CD4-positive, alpha-beta T cell (primary cell): ENCODE measurements around the gene XPO1. TPM values are rescaled to one million over a fixed set of nuclear protein-coding genes. Genes with fewer than 3 reads are reported as not detected.

ENCODE experiments used
- ATAC-seq: fragments of 200-7000 bp; cut with Tn5 transposase; one replicate; pipeline ENCODE4 v1.10.0; 2022; ENCODE audit warnings: mild to moderate bottlenecking; ENCODE audit not compliant: poor library complexity
- CTCF ChIA-PET: fragments of 350-600 bp; sonication (Branson Sonifier 250); formaldehyde crosslinking; loops from one replicate; lab custom pipeline; 2021; ENCODE audit warnings: antibody characterized with exemption, inconsistent platforms; lab: Charles Lee
- POLR2A ChIA-PET: fragments of 350-600 bp; sonication (Branson Sonifier 250); formaldehyde crosslinking; loops from one replicate; lab custom pipeline; 2021; ENCODE audit warnings: antibody characterized with exemption, inconsistent platforms; lab: Charles Lee
- DNase-seq, 14 experiments: peaks; one replicate each; pipeline ENCODE4 v3.0.0-alpha.2; 2013 to 2020; ENCODE audit warnings: mixed read lengths in 2 of 14
- H3K27ac ChIP-seq, 2 donors: one replicate each; pipeline versions ENCODE4 v1.5.1 to v1.7.0; 2013; ENCODE audit warnings: low read length in 2 of 2, low read depth in 1 of 2, mild to moderate bottlenecking in 1 of 2
- H3K27me3 ChIP-seq, 2 experiments: 1 replicate in 1 of 2; 2 replicates in 1 of 2; pipeline versions ENCODE4 v1.6.1 to v1.7.0; 2013; ENCODE audit warnings: low read length in 2 of 2, control low read depth in 1 of 2, mild to moderate bottlenecking in 1 of 2, moderate library complexity in 1 of 2; ENCODE audit not compliant: insufficient read depth in 2 of 2, control insufficient read depth in 1 of 2
- H3K36me3 ChIP-seq: one replicate; pipeline ENCODE4 v1.6.1; 2013; ENCODE audit warnings: low read length, control low read depth; ENCODE audit not compliant: insufficient read depth
- H3K4me1 ChIP-seq: one replicate; pipeline ENCODE4 v1.6.1; 2013; ENCODE audit warnings: low read length, control low read depth; ENCODE audit not compliant: insufficient read depth
- H3K4me3 ChIP-seq: one replicate; pipeline ENCODE4 v1.5.1; 2013; ENCODE audit warnings: mild to moderate bottlenecking, low read length, moderate library complexity
- H3K9me3 ChIP-seq, 2 experiments: 1 replicate in 1 of 2; 2 replicates in 1 of 2; pipeline versions ENCODE4 v1.6.1 to v1.7.0; 2013; ENCODE audit warnings: low read length in 2 of 2, mild to moderate bottlenecking in 2 of 2, control low read depth in 1 of 2, moderate library complexity in 1 of 2; ENCODE audit not compliant: control insufficient read depth in 1 of 2, insufficient read depth in 1 of 2
- H3K27ac Mint-ChIP-seq: one replicate; pipeline ENCODE4 v1.8.0; 2020; ENCODE audit warnings: mixed read lengths
- H3K27me3 Mint-ChIP-seq: one replicate; pipeline ENCODE4 v1.8.0; 2021; ENCODE audit warnings: mixed read lengths
- H3K36me3 Mint-ChIP-seq: one replicate; pipeline ENCODE4 v1.8.0; 2021; ENCODE audit warnings: low read depth, mixed read lengths
- H3K4me1 Mint-ChIP-seq: one replicate; pipeline ENCODE4 v1.8.0; 2021; ENCODE audit warnings: low read depth, mixed read lengths
- H3K4me3 Mint-ChIP-seq: one replicate; pipeline ENCODE4 v1.8.0; 2020; ENCODE audit warnings: mild to moderate bottlenecking, mixed read lengths
- H3K9me3 Mint-ChIP-seq: one replicate; pipeline ENCODE4 v1.8.0; 2020; ENCODE audit warnings: mixed read lengths
- CTCF ChIP-seq: fragments of 200-600 bp; IDR thresholded peaks from one replicate; pipeline ENCODE4 v1.8.0; 2022; ENCODE audit warnings: antibody characterized with exemption, mild to moderate bottlenecking
- intact Hi-C, 2 experiments: fragments of 100-400 bp; cut with DNase I in 1 of 2; cut with micrococcal nuclease in 1 of 2; formaldehyde crosslinking; loops; one replicate each; pipeline versions ENCODE4 v1.15.1 to v1.9.0; 2023 to 2025; cut with DNase I, micrococcal nuclease
- total RNA-seq, 174 experiments: library from RNA in 2 of 174; stranded (reverse) in 2 of 174; gene quantifications; one replicate each; pipeline ENCODE4 v1.2.3 and lab custom pipeline; 2021 to 2026

Gene XPO1
- total RNA-seq, 2 experiments from 2014 or later = 111 to 118 TPM

GRCh38 chr2:61536572-61537276, 1.4 kb downstream of the XPO1 start:
- Mint-ChIP-seq H3K4me3 (peak overlapping the region; percentile 95), H3K36me3 (peaks cover 24% of the 10 kb centered on the region), H3K27me3 (no peaks in the 10 kb centered on the region), H3K4me1 (peaks cover 36% of the 10 kb centered on the region), H3K9me3 (no peaks in the 10 kb centered on the region), H3K27ac (peak overlapping the region; percentile 97)
- ChIA-PET POLR2A (interaction anchor here (1.6 to 3.3 kb wide), 8 partner anchors 9 to 659 kb away, joined by 3 to 53 read pairs (median 15); partner anchors contain the start of genes B3GNT2, FAM161A and USP34), CTCF (interaction anchor here (3.7 kb wide), 1 partner anchor 110 kb away, joined by 13 read pairs; no protein-coding TSS in a partner anchor)
- DNase-seq (peak; percentile 70 to 95 (median 78)), ATAC-seq (peak; percentile 56)
- Histone ChIP-seq H3K9me3 (no peaks in the 10 kb centered on the region), H3K27ac (peak overlapping the region; percentile 79 to 98), H3K4me1 (peaks cover 20% of the 10 kb centered on the region), H3K27me3 (no peaks in the 10 kb centered on the region), H3K4me3 (peak overlapping the region; percentile 85), H3K36me3 (peaks cover 6% of the 10 kb centered on the region)
- intact Hi-C loops = loop anchor here (5.0 to 10.0 kb wide), 7 partner anchors 109 to 469 kb away; partner anchors contain the start of genes FAM161A (in 1 of the 2) and SANBR (in 1 of the 2)
- no peak for TF ChIP-seq CTCF

GRCh38 chr2:61536180-61536571, 2.0 kb downstream of the XPO1 start:
- peaks cover 28% of the 10 kb centered on the region for H3K36me3 Mint-ChIP-seq
- Histone ChIP-seq H3K36me3 (peaks cover 8% of the 10 kb centered on the region), H3K4me3 (peak overlapping the region; percentile 85), H3K4me1 (peaks cover 20% of the 10 kb centered on the region), H3K27me3 (no peaks in the 10 kb centered on the region), H3K27ac (peak overlapping the region; percentile 79 to 98), H3K9me3 (no peaks in the 10 kb centered on the region)
- peak in 3 of 14 experiments; percentile 31 to 44 (median 34) for DNase-seq
- peak overlapping the region; percentile 95 for H3K4me3 Mint-ChIP-seq
- H3K27ac Mint-ChIP-seq = peak overlapping the region; percentile 97
- intact Hi-C loops = loop anchor here (5.0 to 10.0 kb wide), 7 partner anchors 109 to 469 kb away; partner anchors contain the start of genes FAM161A (in 1 of the 2) and SANBR (in 1 of the 2)
- no peak for ATAC-seq
- no peaks in the 10 kb centered on the region for H3K27me3 Mint-ChIP-seq
- no peak for TF ChIP-seq CTCF
- POLR2A ChIA-PET = interaction anchor here (1.2 to 1.6 kb wide), 2 partner anchors 18 to 43 kb away, joined by 3 to 4 read pairs; no protein-coding TSS in a partner anchor
- CTCF ChIA-PET = interaction anchor here (3.7 kb wide), 1 partner anchor 110 kb away, joined by 13 read pairs; no protein-coding TSS in a partner anchor
- no peaks in the 10 kb centered on the region for H3K9me3 Mint-ChIP-seq
- H3K4me1 Mint-ChIP-seq = peaks cover 40% of the 10 kb centered on the region

- Histone ChIP-seq H3K9me3 (no peaks in the 10 kb centered on the region), H3K4me1 (peaks cover 20% of the 10 kb centered on the region), H3K27ac (peak overlapping the region; percentile 79 to 98), H3K4me3 (peak overlapping the region; percentile 85), H3K27me3 (no peaks in the 10 kb centered on the region), H3K36me3 (peaks cover 15% of the 10 kb centered on the region)
- CTCF ChIA-PET = interaction anchor here (0.7 to 1.2 kb wide), 2 partner anchors 11 to 18 kb away, joined by 3 to 4 read pairs; no protein-coding TSS in a partner anchor
- POLR2A ChIA-PET = interaction anchor here (0.7 to 1.2 kb wide), 3 partner anchors 17 to 79 kb away, joined by 3 to 4 read pairs (median 3); no protein-coding TSS in a partner anchor
- Mint-ChIP-seq H3K9me3 (no peaks in the 10 kb centered on the region), H3K27ac (peak overlapping the region; percentile 97), H3K4me1 (peaks cover 47% of the 10 kb centered on the region), H3K27me3 (no peaks in the 10 kb centered on the region), H3K4me3 (peak overlapping the region; percentile 95), H3K36me3 (peaks cover 33% of the 10 kb centered on the region)
- intact Hi-C loops = loop anchor here (2.0 to 10.0 kb wide), 8 partner anchors 59 to 468 kb away; partner anchors contain the start of genes FAM161A (in 1 of the 2) and SANBR (in 1 of the 2)
- ATAC-seq = no peak
- no peak for TF ChIP-seq CTCF
- DNase-seq = no peak
Measured at GRCh38 chr2:61535449-61535848, 2.7 kb downstream of the XPO1 start.
